Upper lobe of left lung (tissue), 6 donors: ENCODE measurements around the gene CNTNAP2. TPM values are rescaled to one million over a fixed set of nuclear protein-coding genes. Genes with fewer than 3 reads are reported as not detected.
"Not testable (repeated sequence)": the region's sequence is repeated elsewhere in the genome, so short reads cannot be mapped to it uniquely, and the experiment has no call there.

ENCODE experiments used
- ATAC-seq, 2 donors: fragments of 200-7000 bp; cut with Tn5 transposase; one replicate each; pipeline ENCODE4 v1.9.1; 2022; ENCODE audit warnings: mild to moderate bottlenecking in 2 of 2, moderate library complexity in 2 of 2; ENCODE audit not compliant: low FRiP score in 2 of 2
- DNase-seq, 2 donors: peaks; one replicate each; pipeline ENCODE4 v3.0.0-alpha.2; 2019 to 2020
- H3K27ac ChIP-seq, 4 donors: fragments of 200-600 bp; sonication (generic); one replicate each; pipeline ENCODE4 v1.5.1; 2016 to 2019
- H3K27me3 ChIP-seq, 4 donors: fragments of 200-600 bp; sonication (generic); one replicate each; pipeline ENCODE4 v1.5.1; 2017 to 2019
- H3K36me3 ChIP-seq, 4 donors: fragments of 200-600 bp; sonication (generic); one replicate each; pipeline ENCODE4 v1.5.1; 2016 to 2019
- H3K4me1 ChIP-seq, 4 donors: fragments of 200-600 bp; sonication (generic); one replicate each; pipeline ENCODE4 v1.5.1; 2018 to 2019
- H3K4me3 ChIP-seq, 4 donors: fragments of 200-600 bp; sonication (generic); one replicate each; pipeline ENCODE4 v1.5.1; 2017 to 2019; ENCODE audit warnings: mild to moderate bottlenecking in 2 of 4, moderate library complexity in 1 of 4
- H3K9me3 ChIP-seq, 4 donors: fragments of 200-600 bp; sonication (generic); one replicate each; pipeline ENCODE4 v1.5.1; 2018 to 2019
- EP300 ChIP-seq, 4 donors: sonication (generic); formaldehyde crosslinking; IDR thresholded peaks; one replicate each; pipeline ENCODE4 v1.5.1; 2017; ENCODE audit warnings: antibody characterized with exemption in 4 of 4, control low read depth in 2 of 4
- POLR2A ChIP-seq, 4 donors: fragments of 450-650 bp; IDR thresholded peaks; one replicate each; pipeline ENCODE4 v1.5.1; 2016 to 2017; ENCODE audit warnings: antibody characterized with exemption in 4 of 4, mild to moderate bottlenecking in 2 of 4
- POLR2AphosphoS5 ChIP-seq, 2 donors: sonication (generic); formaldehyde crosslinking; IDR thresholded peaks; one replicate each; pipeline ENCODE4 v1.5.1; 2017; ENCODE audit warnings: antibody characterized with exemption in 2 of 2
- WGBS, 2 donors: methylation state at CpG; one replicate each; pipeline ENCODE4 v1.1.5; 2017 to 2018; 5-methylcytosine and 5-hydroxymethylcytosine counted together
- total RNA-seq, 6 donors: library from RNA; depleted of rRNA in 4 of 6; stranded (reverse); fragments of >200 nt in 4 of 6; gene quantifications; one replicate each; pipeline versions ENCODE4 v1.1.0 to v1.2.1, GENCODE V29; 2016 to 2021
- TF ChIP-seq, protein P1 (sequence below), 6 experiments: fragments of 450-650 bp in 4 of 6; fragments of 200-600 bp in 2 of 6; sonication (generic) in 2 of 6; IDR thresholded peaks; one replicate each; pipeline ENCODE4 v1.5.1; 2016 to 2019; ENCODE audit warnings: antibody characterized with exemption in 6 of 6
- donor health status: DM: no; HTN: no; CAD: no; lungs with moderate emphysema.
- donor health status: DM: no; HTN: yes; CAD: no; lungs with severe emphysema.

Gene CNTNAP2
- total RNA-seq, 6 donors from 2014 or later: 0.06 to 1.0 (median 0.37) TPM

- WGBS, 2 donors: 32 to 48% methylated on average over 2 of the region's 2 CpGs
These were observed 990.1 kb downstream of the CNTNAP2 start for GRCh38 chr7:147106746-147107145.

DNA sequence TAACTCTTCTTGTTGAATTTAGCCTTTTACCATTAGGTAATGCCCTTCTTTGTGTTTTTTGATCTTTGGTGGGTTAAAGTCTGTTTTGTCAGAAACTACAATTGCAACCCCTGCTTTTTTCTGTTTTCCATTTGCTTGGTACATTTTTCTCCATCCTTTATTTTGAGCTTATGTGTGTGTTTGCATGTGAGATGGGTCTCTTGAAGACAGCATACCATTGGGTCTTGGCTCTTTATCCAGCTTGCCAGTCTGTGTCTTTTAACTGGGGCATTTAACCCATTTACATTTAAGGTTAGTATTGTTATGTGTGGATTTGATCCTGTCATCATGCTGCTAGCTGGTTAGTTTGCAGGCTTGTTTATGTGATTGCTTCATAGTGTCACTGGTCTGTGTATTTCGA is 997.9 kb downstream of the CNTNAP2 start:
- not testable (repeated sequence) for H3K27ac ChIP-seq, H3K4me3 ChIP-seq, DNase-seq, H3K4me1 ChIP-seq, H3K27me3 ChIP-seq, H3K36me3 ChIP-seq, ATAC-seq
- peaks cover 0 to 25% (median 13%) of the 10 kb centered on the region in 4 donors for H3K9me3 ChIP-seq
- 57 to 83% methylated on average over 1 of the region's 1 CpG for WGBS, 2 donors

More at GRCh38 chr7:147106746-147107145, 990.1 kb downstream of the CNTNAP2 start:
- H3K36me3 ChIP-seq: no peaks in the 10 kb centered on the region
- H3K4me3 ChIP-seq: no peak overlapping the region
- no peaks in the 10 kb centered on the region for H3K9me3 ChIP-seq
- ATAC-seq: no peak
- TF ChIP-seq POLR2AphosphoS5 (IDR thresholded peaks at IDR 0.05) (no peak), EP300 (IDR thresholded peaks at IDR 0.05) (no peak), POLR2A (IDR thresholded peaks at IDR 0.05) (no peak)
- TF ChIP-seq, protein P1, sequence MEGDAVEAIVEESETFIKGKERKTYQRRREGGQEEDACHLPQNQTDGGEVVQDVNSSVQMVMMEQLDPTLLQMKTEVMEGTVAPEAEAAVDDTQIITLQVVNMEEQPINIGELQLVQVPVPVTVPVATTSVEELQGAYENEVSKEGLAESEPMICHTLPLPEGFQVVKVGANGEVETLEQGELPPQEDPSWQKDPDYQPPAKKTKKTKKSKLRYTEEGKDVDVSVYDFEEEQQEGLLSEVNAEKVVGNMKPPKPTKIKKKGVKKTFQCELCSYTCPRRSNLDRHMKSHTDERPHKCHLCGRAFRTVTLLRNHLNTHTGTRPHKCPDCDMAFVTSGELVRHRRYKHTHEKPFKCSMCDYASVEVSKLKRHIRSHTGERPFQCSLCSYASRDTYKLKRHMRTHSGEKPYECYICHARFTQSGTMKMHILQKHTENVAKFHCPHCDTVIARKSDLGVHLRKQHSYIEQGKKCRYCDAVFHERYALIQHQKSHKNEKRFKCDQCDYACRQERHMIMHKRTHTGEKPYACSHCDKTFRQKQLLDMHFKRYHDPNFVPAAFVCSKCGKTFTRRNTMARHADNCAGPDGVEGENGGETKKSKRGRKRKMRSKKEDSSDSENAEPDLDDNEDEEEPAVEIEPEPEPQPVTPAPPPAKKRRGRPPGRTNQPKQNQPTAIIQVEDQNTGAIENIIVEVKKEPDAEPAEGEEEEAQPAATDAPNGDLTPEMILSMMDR (IDR thresholded peaks at IDR 0.05): no peak
- DNase-seq: no peak
- H3K27me3 ChIP-seq: no peaks in the 10 kb centered on the region
- H3K4me1 ChIP-seq: no peaks in the 10 kb centered on the region
- H3K27ac ChIP-seq: no peak overlapping the region

GRCh38 chr7:147136352-147136751 is 1019.8 kb downstream of the CNTNAP2 start:
- TF ChIP-seq POLR2A (IDR thresholded peaks at IDR 0.05) (no peak), POLR2AphosphoS5 (IDR thresholded peaks at IDR 0.05) (no peak)
- TF ChIP-seq, protein P1 (IDR thresholded peaks at IDR 0.05): no peak
- 67 to 74% methylated on average over 2 of the region's 2 CpGs for WGBS, 2 donors
- no peaks in the 10 kb centered on the region for H3K27me3 ChIP-seq
- no peaks in the 10 kb centered on the region for H3K36me3 ChIP-seq
- no peaks in the 10 kb centered on the region for H3K9me3 ChIP-seq
- H3K27ac ChIP-seq: no peak overlapping the region
- no peak overlapping the region for H3K4me3 ChIP-seq
- ATAC-seq (no peak), DNase-seq (no peak)
- H3K4me1 ChIP-seq: no peaks in the 10 kb centered on the region

- Histone ChIP-seq H3K9me3 (no peaks in the 10 kb centered on the region), H3K4me1 (no peaks in the 10 kb centered on the region), H3K36me3 (no peaks in the 10 kb centered on the region), H3K27ac (no peak overlapping the region), H3K27me3 (no peaks in the 10 kb centered on the region), H3K4me3 (no peak overlapping the region)
- TF ChIP-seq POLR2A (IDR thresholded peaks at IDR 0.05): no peak
- no peak for TF ChIP-seq POLR2AphosphoS5 (IDR thresholded peaks at IDR 0.05)
- WGBS, 2 donors: 29 to 44% methylated on average over 2 of the region's 2 CpGs
- ATAC-seq: no peak
- DNase-seq: no peak
These were observed 1028.6 kb downstream of the CNTNAP2 start for GRCh38 chr7:147145194-147145593.

- H3K4me3 ChIP-seq: no peak overlapping the region
- H3K27me3 ChIP-seq: no peaks in the 10 kb centered on the region
- no peaks in the 10 kb centered on the region for H3K9me3 ChIP-seq
- H3K27ac ChIP-seq: no peak overlapping the region
- no peak for DNase-seq
- no peak for TF ChIP-seq EP300 (IDR thresholded peaks at IDR 0.05)
- TF ChIP-seq POLR2AphosphoS5 (IDR thresholded peaks at IDR 0.05): no peak
- TF ChIP-seq POLR2A (IDR thresholded peaks at IDR 0.05): no peak
- TF ChIP-seq, protein P1 (IDR thresholded peaks at IDR 0.05): no peak
- no peaks in the 10 kb centered on the region for H3K36me3 ChIP-seq
- WGBS, 2 donors: 62 to 73% methylated on average over 3 of the region's 3 CpGs
- ATAC-seq: no peak
- no peaks in the 10 kb centered on the region for H3K4me1 ChIP-seq
These were observed 1029.6 kb downstream of the CNTNAP2 start for GRCh38 chr7:147146169-147146568.

- ATAC-seq: no peak
- Histone ChIP-seq H3K4me1 (no peaks in the 10 kb centered on the region), H3K9me3 (no peaks in the 10 kb centered on the region), H3K27ac (no peak overlapping the region), H3K4me3 (no peak overlapping the region), H3K36me3 (no peaks in the 10 kb centered on the region), H3K27me3 (no peaks in the 10 kb centered on the region)
- no peak for DNase-seq
- TF ChIP-seq POLR2AphosphoS5 (IDR thresholded peaks at IDR 0.05) (no peak), EP300 (IDR thresholded peaks at IDR 0.05) (no peak), POLR2A (IDR thresholded peaks at IDR 0.05) (no peak)
- TF ChIP-seq, protein P1 (IDR thresholded peaks at IDR 0.05): no peak
These were observed 1035.1 kb downstream of the CNTNAP2 start for GRCh38 chr7:147151661-147152060.
